Myocyte (in vitro differentiated cells): ENCODE measurements around the gene SFMBT1. TPM values are rescaled to one million over a fixed set of nuclear protein-coding genes. Genes with fewer than 3 reads are reported as not detected.

ENCODE experiments used
- DNase-seq: peaks from one replicate; pipeline ENCODE4 v3.0.0-alpha.2; 2012; ENCODE audit warnings: low read depth
- total RNA-seq: library from RNA; depleted of rRNA; stranded (reverse); fragments of >200 nt; gene quantifications from 2 replicates; pipeline ENCODE4 v1.2.3, GENCODE V29; 2014

The SFMBT1 gene
- total RNA-seq, 1 donor from 2014 or later: 8.1 TPM

DNA sequence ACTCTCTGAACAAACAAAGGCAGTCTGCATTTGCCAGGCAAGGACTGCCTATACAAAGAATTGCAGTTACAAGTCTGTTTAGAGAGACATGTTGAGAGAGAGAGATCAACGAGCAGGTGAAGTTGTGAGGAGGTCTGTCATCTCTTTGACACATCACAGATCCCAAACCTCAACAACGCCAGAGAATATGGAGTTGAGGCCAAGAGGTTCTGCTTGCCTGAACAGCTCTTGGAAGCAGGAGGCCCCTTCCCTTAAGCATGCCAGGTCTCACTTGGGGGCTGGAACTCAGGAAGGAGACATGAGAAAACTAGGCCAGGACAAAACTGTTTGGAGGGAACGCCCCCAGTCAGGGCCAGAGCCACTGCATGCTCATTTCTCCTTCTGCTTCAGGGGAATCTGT lies 188.7 kb downstream of the SFMBT1 start:
- DNase-seq: no peak

- DNase-seq: no peak
Observed at GRCh38 chr3:52856666-52857065, 189.2 kb downstream of the SFMBT1 start.

DNA sequence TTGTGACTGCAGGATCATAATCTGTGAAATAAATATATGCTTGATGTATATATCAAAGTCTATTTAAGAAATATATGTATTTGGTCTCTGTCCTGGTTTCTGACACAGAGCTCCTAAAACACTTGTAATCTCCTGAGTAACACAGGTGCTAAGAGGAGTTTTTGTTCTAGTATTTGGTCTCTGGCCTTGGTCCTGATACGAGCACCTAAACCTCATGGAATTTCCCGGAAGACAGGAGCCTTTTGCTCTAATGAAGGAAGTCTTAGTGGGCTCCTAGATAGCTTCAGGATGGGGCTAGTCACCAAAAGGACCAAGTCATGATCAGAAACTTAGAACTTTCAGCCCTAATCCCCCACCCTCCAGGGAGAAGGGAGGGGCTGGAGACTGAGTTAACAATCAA lies 191.9 kb downstream of the SFMBT1 start:
- no peak for DNase-seq

Other genes starting within 250 kb of the SFMBT1 start
- gene ITIH4, start 215.4 kb downstream of the SFMBT1 start, total RNA-seq: 5.0 and 5.4 TPM in 2 replicates
- gene MUSTN1, start 211.1 kb downstream of the SFMBT1 start, total RNA-seq: 78.0 and 84.9 TPM in 2 replicates
- 8.9 and 9.2 TPM in 2 replicates for gene STIMATE, start 148.5 kb downstream of the SFMBT1 start, total RNA-seq
- 6.7 and 7.5 TPM in 2 replicates for gene RFT1, start 84.4 kb upstream of the SFMBT1 start, total RNA-seq
- 1.3 and 1.4 TPM in 2 replicates for gene PRKCD, start 115.1 kb upstream of the SFMBT1 start, total RNA-seq
- 138 and 187 TPM in 2 replicates for gene TKT, start 209.9 kb upstream of the SFMBT1 start, total RNA-seq